GM21576 (cell line): Measurements from ENCODE around the gene SAMD13.

ENCODE experiments used
- ATAC-seq: cut with Tn5 transposase; IDR thresholded peaks from one replicate; pipeline ENCODE4 v1.9.1; 2021; ENCODE audit warnings: mild to moderate bottlenecking, moderate library complexity; ENCODE audit not compliant: unreplicated experiment

Gene SAMD13

DNA sequence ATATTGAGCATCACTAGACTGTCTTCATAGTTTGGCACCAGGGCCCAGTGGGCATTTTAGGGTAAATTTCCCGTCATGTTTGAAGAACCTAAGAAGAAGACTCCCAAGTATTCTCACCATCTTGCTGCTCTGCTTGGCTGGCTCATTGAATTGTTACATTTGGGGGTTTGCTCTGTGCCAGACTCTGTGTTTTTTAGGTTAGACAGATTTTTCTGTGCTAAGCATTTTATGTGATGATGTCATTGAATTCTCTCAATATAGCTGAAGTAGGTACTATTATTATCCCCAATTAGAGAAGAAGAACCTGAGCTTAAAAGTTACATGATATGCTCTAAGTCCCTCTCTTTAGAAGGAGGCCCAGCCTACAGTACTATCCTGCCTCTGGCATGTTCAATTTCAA, 68.8 kb downstream of the SAMD13 start:
- no peak for ATAC-seq

DNA sequence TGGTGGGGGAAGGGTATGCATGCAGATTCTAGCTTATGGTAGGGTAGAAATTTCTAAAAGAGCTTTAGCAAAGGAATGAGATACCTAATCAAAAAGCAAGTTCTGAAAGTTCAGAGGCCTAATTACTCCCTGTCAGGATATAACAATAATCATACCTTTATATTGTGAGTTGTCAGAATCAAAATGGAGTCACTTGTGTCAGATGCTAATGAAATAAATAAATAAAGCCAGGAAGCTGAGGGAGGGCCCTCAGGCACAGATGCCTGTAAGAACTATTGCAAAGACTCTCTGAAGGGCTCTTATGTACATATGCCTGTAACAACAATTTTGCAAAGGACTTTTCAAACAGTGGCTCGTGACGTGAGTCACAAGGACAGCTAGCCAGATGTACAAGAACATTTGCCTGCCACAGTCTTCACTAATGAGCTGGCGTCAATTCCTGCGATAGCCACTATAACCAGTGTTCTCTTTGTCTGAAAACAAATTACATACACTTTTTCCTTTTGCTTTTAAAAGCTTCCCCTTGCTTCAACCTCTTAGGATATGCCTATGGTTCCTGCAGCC, 69.4 kb downstream of the SAMD13 start:
- ATAC-seq: no peak

DNA sequence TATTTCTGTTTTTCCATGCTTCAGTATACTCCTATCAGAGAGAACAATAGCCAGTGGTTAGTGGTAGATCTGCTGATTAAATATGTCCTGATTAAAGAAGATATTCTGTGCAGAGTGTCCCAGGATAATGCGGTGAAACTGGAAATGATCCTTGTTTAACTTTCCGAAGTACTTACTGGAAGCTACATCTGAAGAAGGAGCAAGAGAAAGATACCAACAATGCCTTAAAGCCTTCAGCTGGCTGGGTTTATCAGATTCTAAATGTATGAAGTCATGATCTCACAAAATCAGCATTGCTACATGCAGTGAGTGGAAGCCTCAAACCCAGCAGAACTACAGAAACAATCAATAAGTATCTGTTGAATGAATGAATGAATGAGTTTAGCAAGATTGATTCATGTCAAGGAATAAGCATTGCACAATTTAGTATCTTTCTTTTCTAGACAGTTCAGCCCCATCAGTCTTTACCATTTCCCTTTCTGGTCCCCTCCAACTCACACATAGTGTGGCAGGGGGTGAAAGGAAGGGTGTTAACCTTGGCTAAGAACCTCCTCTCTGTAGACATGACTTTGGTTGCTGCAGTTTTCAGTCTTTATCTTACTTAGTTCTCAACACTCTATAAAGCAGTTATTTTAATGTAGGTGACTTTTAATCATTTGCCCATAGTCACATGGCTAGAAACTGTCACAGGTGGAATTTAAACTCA, 72.1 kb downstream of the SAMD13 start:
- ATAC-seq: no peak

DNA sequence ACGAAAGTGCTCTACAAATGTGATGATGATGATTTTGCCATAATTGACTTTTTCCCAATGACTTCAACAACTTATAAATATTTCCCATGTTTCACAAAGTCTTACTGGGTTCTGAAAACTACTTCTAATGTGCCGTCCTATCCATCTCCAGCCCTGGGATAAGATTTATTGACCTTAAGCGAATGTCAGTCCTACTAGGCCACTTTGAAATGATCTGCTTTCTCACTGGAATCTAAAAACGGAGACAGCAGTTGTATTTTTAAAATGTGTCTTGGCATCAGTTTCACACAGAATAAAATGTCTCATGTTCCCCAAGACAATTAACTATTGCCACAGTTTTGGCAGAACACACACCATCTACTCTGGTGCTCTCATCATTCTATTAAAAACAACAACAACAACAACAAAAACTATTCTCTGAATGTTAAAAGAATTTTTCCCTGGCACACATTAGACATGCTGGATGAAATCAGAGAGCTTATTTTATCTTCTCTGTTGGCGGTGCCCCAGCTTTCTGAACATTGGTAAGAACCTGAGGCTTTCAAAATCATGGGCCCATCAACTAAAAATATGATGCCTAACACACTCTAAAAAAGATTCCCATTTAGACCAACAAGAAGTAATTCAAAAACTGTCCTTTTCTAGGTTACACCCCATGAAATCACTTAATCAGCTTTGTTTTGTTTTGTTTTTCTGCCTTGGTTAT, 73.6 kb downstream of the SAMD13 start:
- no peak for ATAC-seq

DNA sequence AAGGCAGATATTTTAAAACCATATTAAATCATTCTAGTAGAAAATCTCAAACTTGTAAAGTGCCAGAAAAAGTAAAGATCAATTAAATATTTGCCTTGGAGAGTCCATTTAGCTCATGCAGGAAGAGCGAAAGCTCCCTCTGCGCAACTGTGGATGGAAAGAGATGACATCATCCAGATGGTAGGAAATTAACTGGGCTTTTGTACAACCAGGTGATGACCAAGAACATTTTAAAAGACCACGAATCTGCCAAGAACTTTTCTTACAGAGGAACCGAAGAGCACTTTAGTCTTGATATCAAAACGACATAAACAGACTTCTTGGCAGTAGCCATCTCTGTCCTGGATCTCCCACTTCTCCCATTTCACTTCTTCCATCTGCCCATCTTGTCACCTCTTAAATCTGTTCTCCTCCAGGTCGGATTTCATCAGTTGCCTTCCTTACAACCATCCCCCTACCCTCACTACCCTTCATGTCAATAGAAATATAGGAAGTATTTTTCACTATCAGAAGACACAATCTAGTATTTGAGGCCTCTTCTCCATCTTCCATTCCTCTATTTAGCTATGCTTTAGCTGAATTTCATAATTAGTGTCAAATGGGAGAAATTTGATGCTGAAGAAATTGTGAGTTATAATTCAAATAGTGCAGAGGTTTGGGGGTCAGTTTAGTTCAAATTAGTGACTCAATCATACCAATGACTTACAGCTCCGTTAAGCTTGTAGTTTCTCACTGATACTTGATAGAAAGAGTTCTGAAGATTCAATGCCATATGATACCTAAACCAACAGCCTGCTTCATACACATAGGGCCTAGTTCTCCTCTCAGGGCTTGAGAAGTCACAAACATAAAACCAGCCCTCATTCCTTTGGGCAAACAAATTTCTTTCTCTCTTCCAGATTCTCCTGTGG, 74.7 kb downstream of the SAMD13 start:
- no peak for ATAC-seq

DNA sequence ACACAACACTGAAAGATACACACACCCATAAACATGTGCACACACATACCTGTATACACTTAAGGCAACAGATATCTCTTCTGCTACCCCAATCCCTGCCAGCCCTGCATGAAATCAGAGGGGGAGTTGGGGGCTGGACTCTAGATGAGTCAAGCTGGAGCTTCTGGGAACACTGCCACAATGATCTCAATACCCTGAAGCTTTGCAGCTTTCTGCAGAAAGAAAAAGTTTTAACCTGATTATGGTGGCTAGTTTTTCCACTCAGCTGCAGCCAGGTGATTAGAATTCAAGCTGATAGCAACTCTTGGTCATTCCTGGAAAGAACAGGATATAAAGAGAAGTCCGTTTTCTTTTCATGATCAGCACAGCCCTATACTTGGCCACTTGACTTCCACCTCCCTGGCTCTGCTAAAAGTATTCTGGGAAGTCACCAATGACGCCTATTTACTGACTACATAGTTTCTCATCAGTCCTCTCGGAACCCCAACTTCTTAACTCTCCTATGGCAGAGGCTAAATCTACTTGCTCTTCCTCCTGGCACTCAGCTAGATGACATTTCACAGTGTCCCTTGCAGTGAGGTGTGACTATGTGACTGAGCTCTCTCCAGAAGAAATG, 76.1 kb downstream of the SAMD13 start:
- ATAC-seq: no peak

DNA sequence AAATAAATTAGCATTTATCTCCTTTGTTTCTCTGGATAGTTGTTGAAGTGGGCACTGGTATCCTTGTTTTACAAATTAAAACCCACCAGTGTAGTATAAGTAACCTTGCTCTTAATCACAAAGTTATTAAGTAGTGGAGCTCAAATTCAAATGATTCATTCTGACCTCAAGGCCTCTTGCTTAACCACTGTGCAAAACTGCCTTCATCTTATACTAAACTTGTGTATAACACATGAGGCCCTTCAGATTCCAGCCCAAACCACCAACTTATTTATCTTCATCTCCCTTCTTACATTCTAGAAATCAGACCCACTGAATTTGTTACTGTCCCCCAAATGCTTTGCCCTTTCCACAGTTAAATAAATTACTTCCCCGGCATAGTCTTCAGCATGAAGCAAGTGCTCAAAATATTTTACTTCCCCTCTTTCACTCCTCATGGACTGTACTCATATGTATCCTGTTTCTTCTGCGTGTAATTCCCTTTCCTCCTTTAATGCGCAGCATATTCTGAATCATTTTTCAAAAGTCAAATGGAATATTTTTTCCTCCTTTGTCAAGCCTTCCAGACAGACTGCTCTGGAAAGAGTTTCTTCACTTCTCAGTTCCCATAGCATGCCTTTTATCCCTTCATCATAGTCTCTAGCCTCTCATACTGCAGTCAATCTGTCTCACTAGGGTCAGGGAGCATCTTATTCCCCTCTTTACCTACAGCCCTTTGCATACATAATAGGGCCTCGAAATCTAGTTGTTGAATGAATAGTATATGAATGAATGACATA, 77.8 kb downstream of the SAMD13 start:
- no peak for ATAC-seq

DNA sequence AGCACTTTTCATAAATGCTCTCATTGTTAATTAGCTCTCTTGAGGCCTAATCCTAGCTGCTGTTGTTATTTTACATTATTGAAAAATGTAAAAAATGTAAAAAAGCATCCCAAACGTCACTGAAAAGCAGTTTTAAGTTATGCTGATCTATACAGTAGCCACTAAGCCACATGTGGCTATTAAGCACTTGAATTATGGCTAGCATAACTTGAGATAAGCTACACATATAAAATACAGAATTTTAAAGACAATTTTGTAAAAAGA, 78.3 kb downstream of the SAMD13 start:
- ATAC-seq: no peak

DNA sequence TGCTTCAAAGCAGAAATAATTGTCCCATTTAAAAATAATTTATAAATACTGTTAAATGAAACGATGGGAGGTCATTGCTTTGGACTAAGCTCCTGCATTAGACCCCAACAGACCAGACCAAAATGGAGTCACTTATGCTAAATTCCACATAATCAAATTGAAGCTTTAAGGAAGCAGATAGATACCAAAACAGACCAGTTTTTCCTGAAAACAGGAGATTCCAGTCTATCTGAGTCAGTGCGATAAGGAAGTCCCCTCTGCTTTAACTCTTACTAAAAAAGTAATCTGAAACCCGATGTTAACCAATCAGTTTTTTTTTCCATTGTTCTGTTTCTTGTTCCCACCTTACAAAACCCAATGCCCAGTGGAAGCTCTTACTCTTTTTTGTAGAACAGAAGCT, 80.6 kb downstream of the SAMD13 start:
- ATAC-seq: no peak

DNA sequence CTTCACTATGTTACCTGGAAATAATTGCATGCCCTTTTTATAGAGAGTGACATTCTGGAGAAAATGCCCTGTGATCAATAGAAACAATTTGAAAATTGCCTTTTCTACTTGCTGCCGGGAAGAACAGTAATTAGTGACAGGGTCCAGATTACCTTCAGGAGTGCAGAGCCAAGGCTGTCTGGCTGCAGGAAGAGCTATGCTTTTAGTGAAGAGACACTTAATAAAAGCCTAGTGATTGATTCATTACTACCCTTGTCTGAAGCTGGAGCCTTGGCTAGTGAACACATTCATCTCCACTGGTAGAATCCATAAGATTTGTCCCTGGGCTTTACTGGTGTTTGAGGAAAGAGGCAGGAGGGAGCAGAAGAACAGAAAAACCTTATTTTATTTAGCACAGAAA, 83.8 kb downstream of the SAMD13 start:
- no peak for ATAC-seq

DNA sequence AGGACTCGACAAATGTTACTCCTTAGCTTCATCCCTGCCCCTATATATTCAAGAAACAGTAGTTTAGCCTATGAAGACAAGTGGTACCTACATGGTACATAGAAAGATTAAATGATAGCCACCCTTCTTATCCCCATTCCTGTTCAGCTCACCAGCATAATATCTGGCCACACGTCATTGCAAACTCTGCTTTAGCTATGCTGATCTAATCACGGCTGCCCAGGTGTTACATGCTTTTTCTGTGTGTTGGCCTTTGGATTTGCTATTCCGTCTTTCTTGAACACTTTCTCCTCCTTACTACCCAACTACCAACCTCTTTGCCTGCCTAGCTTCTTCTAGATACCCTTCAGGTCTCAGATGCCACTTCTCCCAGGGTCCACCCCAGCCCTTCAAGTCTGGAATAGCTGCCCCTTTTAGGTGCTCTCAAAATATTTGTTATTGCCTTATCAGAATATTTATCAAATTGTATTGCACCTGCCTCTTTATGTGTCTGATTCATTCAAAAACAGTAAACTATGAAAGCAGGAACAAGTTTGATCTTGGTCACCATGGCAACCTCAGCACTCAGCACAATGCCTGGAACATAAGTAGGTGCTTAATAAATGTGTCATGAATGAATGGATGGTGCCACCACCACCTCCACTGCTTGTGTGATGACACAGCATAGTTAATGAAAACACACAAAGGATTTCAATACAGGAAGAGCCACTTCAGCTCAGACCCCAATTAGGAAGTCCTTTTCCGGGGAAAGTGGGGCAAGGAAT, 85.4 kb downstream of the SAMD13 start:
- no peak for ATAC-seq

DNA sequence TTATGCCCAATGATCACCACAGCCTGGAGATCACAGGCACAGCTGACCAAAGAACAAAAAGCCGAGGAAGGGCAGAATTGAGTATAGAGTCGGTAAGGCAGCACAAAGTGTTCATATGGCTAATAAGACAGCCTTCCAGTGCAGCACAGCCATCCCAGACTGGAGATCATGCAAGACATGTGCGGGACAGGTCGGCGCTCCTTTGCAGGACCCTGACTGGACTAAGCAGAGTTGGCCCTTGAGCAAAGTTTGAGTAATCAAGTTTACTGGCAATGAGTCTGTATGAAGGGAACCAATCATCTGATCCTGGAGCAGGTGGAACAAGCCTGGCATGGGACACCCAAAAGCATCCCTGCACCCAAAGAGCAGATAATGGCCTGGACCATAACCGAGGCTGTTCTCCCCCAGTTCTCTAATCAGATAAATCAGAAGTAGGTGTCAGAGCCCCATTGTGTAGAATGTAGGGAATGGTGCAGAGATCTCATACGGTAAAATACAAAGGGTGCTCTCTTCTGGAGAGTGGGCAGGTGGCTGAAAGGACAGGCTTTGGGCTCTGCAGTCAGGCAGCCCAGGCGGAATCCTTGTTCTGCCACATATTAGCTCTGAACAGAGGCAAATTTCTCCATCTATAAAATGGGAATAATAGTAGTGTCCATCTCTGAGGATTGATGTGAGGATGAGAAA, 86.1 kb downstream of the SAMD13 start:
- no peak for ATAC-seq

DNA sequence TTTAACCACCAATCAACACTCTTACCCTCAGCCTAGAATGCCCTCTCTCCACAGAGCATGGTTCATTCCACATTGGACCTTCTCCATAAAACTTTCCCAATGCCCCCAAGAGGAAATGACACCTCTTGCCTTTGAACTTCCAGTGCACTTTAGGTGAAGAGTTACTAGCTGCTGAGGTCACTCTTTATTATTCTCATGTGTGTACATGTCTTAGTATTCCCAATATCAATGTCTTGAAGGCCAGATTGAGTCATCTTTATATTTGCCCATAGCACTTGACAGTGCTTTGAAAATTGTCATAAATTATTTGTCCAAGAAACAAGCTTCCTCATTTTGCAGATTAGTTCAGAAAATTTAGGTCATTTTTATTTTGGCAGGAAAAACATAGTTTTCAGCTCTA, 88.7 kb downstream of the SAMD13 start:
- no peak for ATAC-seq

DNA sequence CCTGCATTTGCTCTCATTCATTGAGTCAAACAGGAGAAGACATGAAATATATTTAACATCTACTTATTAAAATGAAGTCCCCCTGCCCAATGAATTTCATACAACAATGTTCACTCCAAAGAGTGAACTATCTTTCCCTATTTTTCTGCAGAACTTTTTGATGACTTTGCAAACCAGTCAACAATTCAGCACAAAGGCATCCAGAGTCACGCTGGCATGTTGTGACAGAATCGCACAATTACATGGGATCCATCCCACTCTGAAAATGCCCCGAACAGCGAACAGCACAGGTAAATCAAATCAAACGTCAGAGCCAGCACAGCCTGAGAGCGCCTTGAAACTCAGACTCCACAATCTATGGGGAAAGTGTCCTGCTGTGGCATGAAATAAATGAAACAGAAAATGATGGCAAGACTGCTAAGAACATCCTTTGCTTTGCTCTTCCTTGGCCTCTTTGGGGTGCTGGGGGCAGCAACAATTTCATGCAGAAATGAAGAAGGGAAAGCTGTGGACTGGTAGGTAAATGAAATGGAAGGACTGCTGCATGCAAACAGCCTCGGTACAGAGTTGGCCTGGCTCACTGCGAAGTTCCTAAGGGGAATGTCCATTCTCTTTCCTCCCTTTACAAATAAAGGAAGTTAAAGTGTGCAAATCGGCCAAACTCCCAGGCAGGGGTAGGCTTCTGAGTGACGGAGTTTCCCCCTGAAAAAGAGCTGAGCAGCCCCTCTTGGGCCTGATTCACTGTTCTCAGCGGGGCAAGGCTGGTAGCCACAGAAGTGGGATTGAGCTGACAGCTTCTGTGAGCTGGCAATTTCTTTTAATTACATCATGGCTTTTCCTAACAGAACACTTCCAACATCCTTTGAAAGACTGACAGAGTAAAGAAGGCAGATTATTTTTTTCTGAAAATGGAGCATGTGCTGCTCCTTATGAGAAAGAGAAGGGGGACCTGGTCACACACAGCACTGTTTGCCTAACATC, 97.0 kb downstream of the SAMD13 start, which contains the start of gene DNASE2B:
TSS of gene DNASE2B (plus strand) at position 310 of the 981 bp plus-strand sequence. CDS start at position 391, 81 bp downstream.
- no peak for ATAC-seq
